Left renal pelvis (tissue), 4 donors: ENCODE results near the gene MAP1LC3B. TPM values are rescaled to one million over a fixed set of nuclear protein-coding genes. Genes with fewer than 3 reads are reported as not detected.

Source experiments
- DNase-seq, 4 donors: peaks; one replicate each; pipeline ENCODE4 v3.0.0-alpha.2; 2013; ENCODE audit warnings: low read depth in 4 of 4, low spot score in 3 of 4
- polyA plus RNA-seq, 4 donors: library from polyadenylated mRNA; unstranded; fragments of 120-200 nt; gene quantifications; one replicate each; pipeline ENCODE4 v1.2.1, GENCODE V29; 2013; ENCODE audit not compliant: insufficient read length in 4 of 4

MAP1LC3B gene
- polyA plus RNA-seq, 4 donors: 55.8 to 76.5 (median 75.0) TPM

GRCh38 chr16:87423429-87423828, 31.3 kb downstream of the MAP1LC3B start:
- DNase-seq: no peak

GRCh38 chr16:87424266-87424665, 32.1 kb downstream of the MAP1LC3B start:
- no peak for DNase-seq

GRCh38 chr16:87425941-87426340, 33.8 kb downstream of the MAP1LC3B start:
- DNase-seq: no peak

GRCh38 chr16:87426423-87427215, 34.5 kb downstream of the MAP1LC3B start:
- no peak for DNase-seq

GRCh38 chr16:87431926-87432325, 39.8 kb downstream of the MAP1LC3B start:
- no peak for DNase-seq

GRCh38 chr16:87432330-87432915, 40.3 kb downstream of the MAP1LC3B start:
- DNase-seq: no peak

GRCh38 chr16:87434146-87434667, 42.1 kb downstream of the MAP1LC3B start:
- no peak for DNase-seq

- DNase-seq: no peak
These were observed 43.5 kb downstream of the MAP1LC3B start for GRCh38 chr16:87435372-87436224.

- no peak for DNase-seq
These were observed 44.4 kb downstream of the MAP1LC3B start for GRCh38 chr16:87436225-87437172.

- no peak for DNase-seq
These were observed 45.2 kb downstream of the MAP1LC3B start for GRCh38 chr16:87437327-87437726.

- DNase-seq: no peak
These were observed 45.9 kb downstream of the MAP1LC3B start for GRCh38 chr16:87437911-87438610.

- DNase-seq: no peak
These were observed 46.5 kb downstream of the MAP1LC3B start for GRCh38 chr16:87438611-87438985.

- no peak for DNase-seq
These were observed 47.8 kb downstream of the MAP1LC3B start for GRCh38 chr16:87439926-87440325.

GRCh38 chr16:87441886-87442580, 49.9 kb downstream of the MAP1LC3B start:
- DNase-seq: no peak

GRCh38 chr16:87442581-87442966, 50.4 kb downstream of the MAP1LC3B start:
- DNase-seq: no peak

GRCh38 chr16:87443016-87443415, 50.9 kb downstream of the MAP1LC3B start:
- no peak for DNase-seq

GRCh38 chr16:87443964-87444363, 51.8 kb downstream of the MAP1LC3B start:
- no peak for DNase-seq

- DNase-seq: no peak
These were observed 53.4 kb downstream of the MAP1LC3B start for GRCh38 chr16:87445486-87445885.

GRCh38 chr16:87446479-87446878, 54.3 kb downstream of the MAP1LC3B start:
- no peak for DNase-seq
